GM21423 (cell line): ENCODE results near the gene ADI1.
"Not testable (repeated sequence)": the region's sequence is repeated elsewhere in the genome, so short reads cannot be mapped to it uniquely, and the experiment has no call there.

ENCODE experiments used
- ATAC-seq: cut with Tn5 transposase; IDR thresholded peaks from one replicate; pipeline ENCODE4 v1.9.1; 2021; ENCODE audit warnings: mild to moderate bottlenecking, moderate library complexity; ENCODE audit not compliant: unreplicated experiment

The ADI1 gene

DNA sequence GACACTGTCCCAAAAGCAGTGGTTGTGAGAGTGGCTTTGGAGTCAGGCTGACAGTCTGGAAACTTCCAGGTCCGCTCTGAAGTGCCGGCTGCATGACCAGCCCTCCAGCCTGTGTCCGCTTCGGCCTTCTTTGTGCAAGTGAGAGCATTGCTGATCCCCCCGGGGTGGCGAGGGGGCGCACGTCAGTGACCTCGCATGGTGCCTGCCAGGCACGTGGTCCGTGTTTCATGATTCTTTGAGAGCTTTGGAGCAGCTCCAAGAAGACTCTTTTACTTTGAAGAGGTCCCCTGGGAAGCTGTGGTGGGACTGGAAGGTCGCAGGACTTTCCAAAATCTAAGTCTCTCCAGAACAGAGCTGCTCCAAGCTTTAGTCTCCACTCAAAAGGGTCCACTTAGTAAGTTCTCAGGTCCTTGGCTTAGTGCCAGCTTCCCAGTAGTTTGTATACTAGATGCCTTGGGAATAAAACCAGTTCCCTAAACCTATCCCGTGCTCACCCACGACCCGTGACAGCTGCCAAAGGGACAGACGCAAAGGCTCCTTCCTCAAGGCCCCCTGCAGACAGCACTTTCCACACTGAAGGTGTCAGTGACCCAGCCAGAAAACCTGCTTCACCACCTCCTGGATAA, 68.8 kb downstream of the ADI1 start:
- ATAC-seq = no peak

DNA sequence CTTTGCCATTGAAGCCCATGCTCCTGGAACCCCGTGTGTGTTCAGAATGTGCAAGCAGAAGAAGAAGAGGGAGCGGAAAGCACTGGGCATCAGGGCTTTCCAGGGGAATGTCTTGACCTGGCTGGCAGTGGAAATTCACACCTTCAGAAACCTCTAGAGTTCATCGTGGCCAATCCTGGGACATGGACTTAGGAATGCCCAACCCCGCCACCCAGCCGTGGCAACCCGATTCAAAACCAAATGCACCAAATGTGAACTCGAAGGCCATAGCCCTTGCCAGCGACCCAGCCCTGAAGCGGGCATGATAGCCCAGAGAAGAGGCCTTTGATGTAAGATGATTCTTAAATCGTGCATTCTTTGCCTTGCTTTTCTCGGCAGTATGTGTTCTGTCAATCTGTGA, 69.4 kb downstream of the ADI1 start:
- no peak for ATAC-seq

DNA sequence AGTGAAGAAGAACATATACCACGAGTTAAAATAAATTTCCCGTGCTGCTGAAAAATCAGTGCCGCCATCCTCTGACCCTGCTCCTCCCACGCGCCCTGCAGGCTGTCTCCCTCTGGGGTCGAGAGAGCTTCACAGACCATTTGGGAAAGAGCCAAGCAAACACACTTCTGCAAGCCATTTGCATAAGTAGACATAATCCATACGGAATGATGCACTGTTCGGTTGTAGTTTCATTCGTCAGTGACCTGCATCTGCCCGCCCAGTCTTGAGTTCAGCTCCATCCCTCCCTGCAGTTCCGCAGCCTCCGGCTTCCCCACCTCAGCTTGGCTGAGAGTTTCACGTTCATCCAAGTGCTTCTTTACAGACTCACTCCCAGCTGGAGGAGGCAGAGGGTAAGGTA, 70.2 kb downstream of the ADI1 start:
- ATAC-seq = no peak

DNA sequence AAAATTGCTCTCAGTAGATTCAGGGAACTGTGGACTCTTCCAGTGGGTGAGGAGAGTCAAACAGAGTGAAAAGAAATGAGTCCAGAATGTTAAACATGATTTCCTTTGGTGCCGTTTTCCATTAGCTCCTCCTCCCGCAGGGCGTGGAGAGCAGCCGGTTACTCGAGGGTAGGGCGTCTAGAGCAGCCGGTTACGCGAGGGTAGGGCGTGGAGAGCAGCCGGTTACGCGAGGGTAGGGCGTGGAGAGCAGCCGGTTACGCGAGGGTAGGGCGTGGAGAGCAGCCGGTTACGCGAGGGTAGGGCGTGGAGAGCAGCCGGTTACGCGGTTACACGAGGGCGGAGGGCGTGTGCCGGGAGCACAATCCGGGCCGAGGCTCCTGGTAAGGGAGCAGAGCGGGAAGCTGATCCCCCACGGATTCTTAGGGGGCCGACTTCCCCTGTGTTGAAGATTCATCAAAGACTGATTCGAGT, 70.9 kb downstream of the ADI1 start:
- not testable (repeated sequence) for ATAC-seq

DNA sequence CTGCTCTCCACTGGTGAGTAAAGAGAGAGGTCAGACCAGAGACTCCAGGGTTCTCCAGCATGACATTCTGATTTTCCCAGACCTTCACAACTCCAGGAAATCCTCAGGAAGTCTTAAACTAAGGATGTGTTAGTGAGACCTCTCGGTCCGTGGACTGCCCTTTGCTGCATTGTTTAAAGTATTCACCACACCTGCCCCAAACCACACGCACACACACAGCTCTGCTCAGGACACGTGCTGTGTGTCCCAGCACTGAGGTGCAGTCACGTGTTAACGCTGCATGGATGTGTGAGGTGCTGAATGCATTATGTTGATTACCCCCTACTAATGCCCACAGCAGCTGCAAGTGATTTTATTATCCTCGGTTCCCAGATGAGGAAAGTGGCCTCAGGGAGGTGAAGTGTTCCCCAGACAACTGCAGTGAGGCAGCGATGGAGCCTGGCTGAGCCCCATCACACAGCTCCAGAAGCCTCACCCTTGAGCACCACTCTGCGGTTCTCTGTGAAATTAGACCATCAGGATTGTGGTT, 71.5 kb downstream of the ADI1 start:
- ATAC-seq = no peak
